Spleen (tissue), 7 donors: Measurements from ENCODE around the gene MEF2C.
A peak's percentile ranks its signal among the peaks of the same experiment; 100 is the strongest.

ENCODE experiments used
- CTCF ChIP-seq, 11 experiments: fragments of 200-600 bp in 7 of 11; fragments of 450-650 bp in 4 of 11; sonication (generic) in 4 of 11; IDR thresholded peaks in 8 of 11; conservative IDR thresholded peaks in 3 of 11; 1 replicate in 7 of 11; 2 replicates in 4 of 11; pipeline versions ENCODE4 v1.4.0 to v1.8.0; 2016 to 2021; ENCODE audit warnings: antibody characterized with exemption in 11 of 11, inconsistent platforms in 4 of 11, mild to moderate bottlenecking in 1 of 11
- POLR2A ChIP-seq, 3 donors: fragments of 450-650 bp; IDR thresholded peaks; one replicate each; pipeline ENCODE4 v1.5.1; 2017; ENCODE audit warnings: antibody characterized with exemption in 3 of 3, mild to moderate bottlenecking in 1 of 3
- POLR2AphosphoS5 ChIP-seq, 3 donors: sonication (generic); formaldehyde crosslinking; IDR thresholded peaks; one replicate each; pipeline ENCODE4 v1.5.1; 2017; ENCODE audit warnings: antibody characterized with exemption in 3 of 3
- donor health status: DM: no; HTN: no; CAD: no; lungs with moderate emphysema.
- donor health status: DM: no; HTN: no; CAD: no.
- donor health status: DM: no; HTN: no; CAD: no.

GRCh38 chr5:88872971-88873370, 10.0 kb downstream of the MEF2C start:
- TF ChIP-seq POLR2A (IDR thresholded peaks at IDR 0.05) (no peak), CTCF (IDR thresholded peaks at IDR 0.05 in 8 of 11, conservative IDR thresholded peaks at IDR 0.05 in 3 of 11) (no peak), POLR2AphosphoS5 (IDR thresholded peaks at IDR 0.05) (peak in 1 of 3 donors; percentile 30)
